RPMI8226 (cell line): ENCODE data around the gene HOTAIR.

Experiments
- DNase-seq: peaks from one replicate; pipeline ENCODE4 v3.0.0-alpha.2; 2015

The HOTAIR gene

GRCh38 chr12:53974084-53975063 is at the start of gene HOTAIR:
HOTAIR (minus strand) TSS chr12:53974954.
- peak; percentile 34 for DNase-seq

- no peak for DNase-seq
These were observed 49.4 kb upstream of the HOTAIR start for GRCh38 chr12:54024127-54024526.

DNA sequence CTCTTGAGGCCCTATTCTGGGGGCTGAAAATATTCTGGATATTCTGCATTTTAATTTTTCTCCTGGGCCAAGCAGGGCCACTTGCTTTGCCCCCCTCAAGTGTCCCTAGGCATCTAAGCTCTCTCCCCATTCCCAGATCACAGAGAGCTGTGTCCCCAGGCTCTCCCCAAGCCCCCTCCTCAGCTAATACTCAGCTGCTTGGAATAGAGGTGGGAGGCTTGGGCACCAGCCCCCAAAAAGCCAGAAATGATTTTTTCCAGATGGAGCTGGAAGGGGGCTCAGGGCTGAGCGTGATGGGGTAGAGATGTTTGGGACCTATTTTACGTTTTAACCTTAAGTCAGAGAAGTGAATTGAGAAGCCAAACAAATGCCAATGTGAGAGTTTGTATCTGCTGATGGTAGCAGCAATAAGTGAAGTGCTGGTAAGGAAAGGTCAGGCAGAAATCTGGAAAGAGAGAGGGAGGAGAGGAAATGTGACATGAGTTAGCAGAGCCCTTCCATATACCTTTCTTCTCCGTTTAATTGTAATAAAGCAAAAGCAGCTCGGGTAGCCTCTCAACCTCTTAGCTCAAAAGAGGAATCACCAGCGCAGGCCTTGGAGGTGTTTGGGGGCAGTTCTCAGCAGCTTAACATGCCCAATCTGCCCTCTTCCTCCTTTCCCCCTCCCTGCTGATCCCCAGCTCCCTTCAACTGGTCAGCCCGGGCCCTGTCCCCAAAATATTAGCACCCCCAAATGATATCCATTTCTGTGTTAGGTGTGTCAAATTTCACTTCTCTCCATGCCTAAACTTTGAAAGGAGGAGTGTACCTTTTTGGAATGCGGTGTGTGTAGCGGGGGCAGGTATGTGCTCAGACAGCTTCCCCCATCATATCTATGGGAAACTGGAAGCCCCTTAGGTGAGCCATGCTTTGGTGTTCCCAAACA is 48.5 kb upstream of the HOTAIR start:
- DNase-seq = no peak

DNA sequence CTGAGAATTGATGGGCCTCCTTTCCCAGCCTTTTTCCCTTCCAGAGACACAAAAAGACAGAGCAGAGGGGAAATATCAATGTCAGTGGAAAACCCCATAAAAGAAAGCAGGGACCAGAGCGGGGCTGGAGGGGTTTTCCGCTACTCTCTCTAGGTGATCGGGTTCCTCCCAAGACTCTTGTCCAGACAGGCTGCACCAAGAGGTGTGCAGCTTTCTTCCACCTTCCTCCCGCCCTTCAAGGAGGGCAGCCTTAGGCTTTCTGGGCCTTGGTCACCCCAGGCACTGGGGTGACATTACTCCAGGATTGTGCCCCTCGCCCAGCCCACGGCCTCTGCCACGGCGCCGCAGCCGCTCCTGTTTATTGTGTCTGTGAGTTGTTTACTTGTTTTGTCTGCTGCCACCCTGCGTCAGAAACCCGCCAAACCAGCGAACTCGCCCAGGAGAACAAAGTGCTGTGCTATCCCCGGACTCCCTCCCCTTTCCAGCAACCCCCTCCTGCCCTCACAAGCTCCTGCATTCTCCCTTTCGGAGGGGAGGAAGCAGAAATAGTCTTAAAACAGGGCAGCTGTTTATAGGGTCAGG is 46.8 kb upstream of the HOTAIR start:
- no peak for DNase-seq

- DNase-seq = no peak
These were observed 46.0 kb upstream of the HOTAIR start for GRCh38 chr12:54020591-54021405.

DNA sequence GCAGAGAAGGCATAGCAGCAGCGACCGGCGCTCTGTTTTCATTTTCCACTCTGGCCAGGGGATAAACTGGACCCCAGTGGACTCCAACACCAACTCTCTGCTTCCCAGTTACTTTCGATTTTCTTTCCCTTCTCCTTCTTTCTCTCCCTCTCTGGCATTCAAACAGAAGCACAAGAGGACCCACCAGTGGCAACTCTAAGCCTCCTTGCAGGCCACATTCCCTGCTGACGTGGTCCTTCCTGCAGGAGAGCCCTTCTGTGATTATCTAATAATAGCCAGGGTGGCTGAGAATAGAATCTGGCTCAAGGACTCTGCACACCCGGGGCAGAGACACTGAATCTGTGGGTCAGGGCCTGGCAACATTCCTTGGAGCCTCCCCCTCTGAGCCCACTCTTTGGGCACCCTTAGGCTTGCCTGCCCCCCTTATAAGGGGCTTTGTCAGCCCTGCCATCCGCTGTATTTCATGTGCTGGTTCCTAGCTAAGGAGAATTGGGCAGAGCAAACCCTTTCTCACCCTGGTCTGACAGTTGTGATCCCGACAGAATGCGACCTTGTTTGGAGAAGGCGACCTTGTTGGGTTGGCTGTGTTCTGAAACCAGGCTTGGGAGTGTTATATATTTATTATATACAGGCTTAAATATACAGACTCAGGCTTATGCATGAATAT is 45.3 kb upstream of the HOTAIR start:
- DNase-seq = no peak

GRCh38 chr12:54019091-54019811 is 44.5 kb upstream of the HOTAIR start:
- DNase-seq = no peak

- DNase-seq = no peak
These were observed 43.8 kb upstream of the HOTAIR start for GRCh38 chr12:54018468-54018984.

DNA sequence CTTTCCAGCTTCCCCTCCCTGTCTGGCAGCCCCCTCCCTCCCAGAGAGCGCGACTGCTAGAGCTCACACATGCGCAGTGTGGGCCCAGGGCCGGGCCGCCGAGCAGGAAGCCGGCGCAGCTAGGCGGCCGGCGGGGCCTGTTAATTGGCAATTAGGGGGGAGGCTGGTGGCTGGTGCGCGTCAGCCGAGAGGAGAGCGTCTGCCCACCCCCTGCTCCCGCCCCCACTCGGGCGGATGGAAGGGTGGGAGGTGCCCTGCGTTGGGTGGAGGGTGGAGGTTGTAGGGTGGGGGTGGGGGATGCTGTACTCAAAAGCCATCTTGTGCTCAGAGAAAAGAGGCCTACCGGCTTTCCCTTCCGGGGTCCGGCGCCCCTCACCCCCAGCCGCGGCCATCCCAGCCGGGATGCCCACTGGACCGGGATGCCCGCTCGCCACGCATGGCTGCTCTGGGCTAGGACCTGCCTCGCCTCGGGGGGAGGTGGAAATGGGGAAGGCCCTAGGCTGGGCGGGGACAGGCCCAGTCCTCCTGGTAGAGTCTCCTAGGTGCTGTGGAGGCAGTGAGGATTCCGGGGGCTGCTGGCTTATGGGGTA is 43.2 kb upstream of the HOTAIR start:
- DNase-seq = peak; percentile 85

- DNase-seq = peak; percentile 72
These were observed 42.5 kb upstream of the HOTAIR start for GRCh38 chr12:54017027-54017788.

DNA sequence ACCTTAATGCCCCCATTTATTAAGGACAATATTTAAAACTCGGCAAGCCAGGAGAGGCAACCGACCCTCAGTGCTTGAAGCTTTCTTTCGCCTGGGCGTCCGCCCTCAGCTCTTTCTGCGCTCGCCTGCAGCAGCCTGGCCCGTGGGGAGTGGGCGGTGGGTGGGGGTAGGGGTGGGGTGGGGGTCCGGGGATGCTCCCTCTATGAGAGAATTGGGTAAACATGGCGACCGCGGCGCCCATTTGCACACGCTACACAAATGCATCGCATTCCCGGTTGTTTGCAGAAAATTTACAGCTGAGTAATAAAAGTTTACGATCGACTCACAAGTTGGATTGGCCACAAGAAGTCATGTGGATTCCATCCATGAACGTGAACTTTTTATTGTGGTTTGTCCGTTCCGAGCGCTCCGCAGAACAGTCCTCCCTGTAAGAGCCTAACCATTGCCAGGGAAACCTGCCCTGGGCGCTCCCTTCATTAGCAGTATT is 41.8 kb upstream of the HOTAIR start:
- no peak for DNase-seq

GRCh38 chr12:54016051-54016450 is 41.3 kb upstream of the HOTAIR start:
- no peak for DNase-seq

- no peak for DNase-seq
These were observed 40.5 kb upstream of the HOTAIR start for GRCh38 chr12:54015018-54015931.

DNA sequence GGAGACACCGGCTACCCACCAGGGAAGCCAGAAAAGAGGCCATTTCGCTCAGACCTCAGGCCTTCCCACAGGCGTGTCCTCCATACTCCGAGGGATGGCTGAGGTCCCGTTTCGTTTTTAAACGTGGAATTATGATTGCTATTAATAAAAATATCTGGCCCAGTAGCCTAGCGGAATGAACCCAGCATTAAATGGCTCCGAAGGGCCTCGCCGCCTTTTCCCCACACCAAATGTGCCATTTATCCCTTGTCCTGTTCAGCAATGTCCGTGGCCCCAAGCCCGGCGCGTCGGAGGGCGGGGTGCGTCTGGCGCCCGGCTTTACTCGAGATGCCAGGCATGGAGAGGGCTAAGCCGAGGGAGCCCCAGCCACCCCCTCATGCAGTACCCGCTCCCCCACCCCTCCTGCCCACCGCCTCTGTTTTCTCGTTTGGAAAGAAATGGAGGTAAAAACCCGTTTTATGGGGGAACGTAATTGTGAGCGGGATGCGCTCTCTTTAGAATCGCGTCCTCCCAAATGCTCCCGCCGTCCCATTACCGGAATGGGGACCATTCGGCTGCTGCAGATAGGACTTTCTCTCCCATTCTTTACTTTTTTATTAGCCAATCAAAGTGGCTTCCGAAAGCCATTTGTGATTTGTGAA is 39.7 kb upstream of the HOTAIR start:
- no peak for DNase-seq

DNA sequence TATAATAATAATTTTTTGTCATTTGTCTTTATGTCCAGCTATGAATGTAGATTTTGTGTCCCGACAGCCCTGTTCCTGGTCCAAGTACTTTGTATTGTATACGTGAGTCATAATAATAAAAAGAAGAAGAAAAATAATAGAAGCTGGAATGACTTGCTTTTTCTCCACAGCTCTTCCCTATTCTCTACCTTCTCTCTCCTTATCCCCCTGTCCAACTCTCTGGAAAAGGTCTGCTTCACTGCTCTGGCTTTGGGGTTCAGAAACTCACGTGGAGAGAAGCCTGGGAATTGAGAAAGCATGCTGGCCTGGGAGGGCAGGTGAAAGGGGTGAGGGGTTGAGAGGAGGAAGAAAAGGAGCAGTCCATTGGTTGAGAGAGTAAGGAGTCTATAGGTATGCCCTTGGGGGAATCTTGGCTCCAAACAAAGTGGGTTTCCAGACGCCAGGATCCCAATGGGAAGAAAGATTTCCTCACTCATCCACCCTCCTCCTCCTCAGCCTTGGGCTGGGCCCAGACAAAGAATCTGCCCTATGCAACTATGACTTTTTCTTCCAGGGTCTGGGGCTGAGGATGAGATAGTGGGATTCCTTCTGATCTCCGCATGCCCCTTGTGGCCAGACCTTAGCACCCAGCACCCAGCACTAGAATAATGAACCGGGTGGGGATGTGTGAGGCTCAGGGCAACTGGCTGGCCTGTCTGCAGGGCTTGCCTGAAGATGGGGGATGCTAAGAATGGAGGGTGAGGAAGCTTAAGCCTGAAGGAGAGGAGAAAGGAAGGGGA is 38.1 kb upstream of the HOTAIR start:
- DNase-seq = no peak

DNA sequence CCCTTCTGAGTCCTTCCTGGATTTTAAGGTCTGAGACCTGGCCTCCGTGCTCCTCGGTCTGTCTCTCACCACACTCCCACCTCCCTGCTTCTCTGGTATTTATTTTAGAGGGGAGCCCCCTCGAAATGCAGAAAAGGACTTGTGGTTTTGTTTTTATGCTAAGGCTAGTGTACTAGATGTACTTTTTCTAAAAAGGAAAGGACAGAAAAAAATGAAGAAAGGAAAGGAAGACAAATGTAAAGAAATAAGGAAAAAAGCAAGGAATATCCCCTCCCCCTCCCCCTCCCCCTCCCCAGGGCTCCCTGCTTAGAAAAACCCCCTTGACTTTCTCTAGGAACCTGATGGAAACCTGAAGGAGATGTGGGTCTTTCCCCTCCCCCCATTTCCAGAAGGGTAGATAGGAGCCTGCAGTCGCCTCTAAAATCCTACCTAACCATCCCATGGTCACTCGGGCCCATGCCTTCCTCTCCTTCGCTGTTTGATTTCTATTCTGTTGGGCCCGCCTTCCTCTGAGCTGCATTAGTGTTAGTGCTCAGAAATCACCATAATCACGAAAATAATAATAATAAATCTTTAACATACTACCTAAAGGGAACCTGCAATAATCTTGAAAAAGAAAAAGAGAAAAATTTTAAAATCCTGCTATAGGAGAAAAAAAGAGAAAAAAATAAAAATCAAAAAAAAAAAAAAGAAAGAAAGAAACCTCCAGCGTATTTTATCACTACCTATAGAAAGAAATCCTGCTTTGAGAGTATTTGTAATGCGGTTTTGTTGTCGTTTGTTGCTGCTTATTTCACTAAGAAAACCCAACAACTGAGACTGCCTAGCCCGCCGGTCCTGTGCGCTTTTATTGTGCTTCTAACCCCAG is 37.1 kb upstream of the HOTAIR start:
- DNase-seq = no peak
